IMR-90 (cell line): ENCODE data around the gene SPAG16. TPM values are rescaled to one million over a fixed set of nuclear protein-coding genes. Genes with fewer than 3 reads are reported as not detected.

Experiments
- ATAC-seq: fragments of 200-7000 bp; cut with Tn5 transposase; 2 replicates; pipeline ENCODE4 v1.9.1; 2020; ENCODE audit warnings: low read depth, mild to moderate bottlenecking, moderate library complexity
- BruUV-seq: library from RNA; stranded (reverse); fragments of 400-500 nt; replicated peaks from 2 replicates; lab custom pipeline; 2021; lab: Mats Ljungman, UMichigan
- CTCF ChIA-PET: fragments of 300-600 bp; formaldehyde crosslinking; extraction: SDS; loops from one replicate; lab custom pipeline; 2021; ENCODE audit warnings: antibody characterized with exemption; lab: Yijun Ruan, JAX
- POLR2A ChIA-PET: fragments of 300-600 bp; sonication (Branson Sonifier 250); formaldehyde crosslinking; loops from one replicate; lab custom pipeline; 2022; ENCODE audit warnings: antibody characterized with exemption; ENCODE audit not compliant: unreplicated experiment; lab: Charles Lee
- DNase-seq: peaks from one replicate; pipeline ENCODE4 v3.0.0; 2013
- H2AFZ ChIP-seq: replicated peaks from 2 replicates; pipeline ENCODE3; 2013; ENCODE audit warnings: low read length, mild to moderate bottlenecking; ENCODE audit not compliant: poor library complexity
- H2AK5ac ChIP-seq: 2 replicates; pipeline ENCODE4 v1.6.1; 2013; ENCODE audit warnings: low read depth, low read length, inconsistent platforms
- H2AK9ac ChIP-seq: replicated peaks from 2 replicates; pipeline ENCODE3; 2013; ENCODE audit warnings: mild to moderate bottlenecking, low read depth, low read length, moderate library complexity; ENCODE audit not compliant: poor library complexity
- H2BK120ac ChIP-seq: 2 replicates; pipeline ENCODE4 v1.6.1; 2013; ENCODE audit warnings: low read depth, low read length, inconsistent platforms
- H2BK15ac ChIP-seq: 3 replicates; pipeline ENCODE4 v1.6.1; 2013; ENCODE audit warnings: low read depth, low read length, inconsistent platforms
- H2BK20ac ChIP-seq: 2 replicates; pipeline ENCODE4 v1.6.1; 2013; ENCODE audit warnings: low read depth, mild to moderate bottlenecking, inconsistent platforms, low read length, moderate library complexity
- H2BK5ac ChIP-seq: 2 replicates; pipeline ENCODE4 v1.6.1; 2013; ENCODE audit warnings: mild to moderate bottlenecking, low read depth, low read length, inconsistent platforms; ENCODE audit not compliant: poor library complexity, severe bottlenecking
- H3K14ac ChIP-seq: replicated peaks from 2 replicates; pipeline ENCODE4 v1.6.1; 2013; ENCODE audit warnings: low read depth, low read length, inconsistent platforms
- H3K18ac ChIP-seq: 2 replicates; pipeline ENCODE4 v1.6.1; 2013; ENCODE audit warnings: low read depth, low read length, control low read depth
- H3K23ac ChIP-seq: 2 replicates; pipeline ENCODE4 v1.6.1; 2013; ENCODE audit warnings: low read depth, low read length, inconsistent platforms
- H3K27ac ChIP-seq: 2 replicates; pipeline ENCODE4 v1.5.1; 2013; ENCODE audit warnings: mild to moderate bottlenecking, control low read depth, low read length; ENCODE audit not compliant: insufficient read depth
- H3K27me3 ChIP-seq: 2 replicates; pipeline ENCODE4 v1.6.1; 2013; ENCODE audit warnings: low read length; ENCODE audit not compliant: control insufficient read depth, insufficient read depth
- H3K36me3 ChIP-seq: 2 replicates; pipeline ENCODE4 v1.6.1; 2013; ENCODE audit warnings: low read length, mixed read lengths; ENCODE audit not compliant: control insufficient read depth, insufficient read depth
- H3K4ac ChIP-seq: 2 replicates; pipeline ENCODE4 v1.6.1; 2013; ENCODE audit warnings: low read depth, low read length, inconsistent platforms
- H3K4me1 ChIP-seq: 2 replicates; pipeline ENCODE4 v1.6.1; 2013; ENCODE audit warnings: low read length, mixed read lengths; ENCODE audit not compliant: control insufficient read depth, insufficient read depth
- H3K4me2 ChIP-seq: 2 replicates; pipeline ENCODE4 v1.6.1; 2013; ENCODE audit warnings: low read depth, mild to moderate bottlenecking, control low read depth, low read length, moderate library complexity
- H3K4me3 ChIP-seq: 2 replicates; pipeline ENCODE4 v1.5.1; 2013; ENCODE audit warnings: low read depth, mild to moderate bottlenecking, control low read depth, low read length, moderate library complexity; ENCODE audit not compliant: insufficient read depth
- H3K56ac ChIP-seq: 2 replicates; pipeline ENCODE4 v1.6.1; 2013; ENCODE audit warnings: low read length, inconsistent platforms; ENCODE audit not compliant: insufficient read depth; ENCODE audit errors: extremely low read depth
- H3K79me1 ChIP-seq, 2 experiments: 2 replicates each; pipeline ENCODE4 v1.6.1; 2013; ENCODE audit warnings: low read length in 2 of 2, inconsistent platforms in 1 of 2, low read depth in 1 of 2
- H3K9ac ChIP-seq: 2 replicates; pipeline ENCODE4 v1.6.1; 2013; ENCODE audit warnings: low read depth, low read length, control low read depth
- H3K9me1 ChIP-seq: 2 replicates; pipeline ENCODE4 v1.6.1; 2013; ENCODE audit warnings: low read length, inconsistent platforms; ENCODE audit not compliant: insufficient read depth
- H3K9me3 ChIP-seq: 2 replicates; pipeline ENCODE4 v1.6.1; 2013; ENCODE audit warnings: low read length; ENCODE audit not compliant: control insufficient read depth, insufficient read depth
- H4K20me1 ChIP-seq: 2 replicates; pipeline ENCODE4 v1.6.1; 2013; ENCODE audit warnings: low read length, inconsistent platforms; ENCODE audit not compliant: insufficient read depth
- H4K5ac ChIP-seq: 2 replicates; pipeline ENCODE4 v1.6.1; 2013; ENCODE audit warnings: mild to moderate bottlenecking, low read depth, low read length, control low read depth
- H4K8ac ChIP-seq, 2 experiments: 2 replicates each; pipeline ENCODE4 v1.6.1; 2013; ENCODE audit warnings: low read depth in 2 of 2, low read length in 2 of 2, control low read depth in 1 of 2, inconsistent platforms in 1 of 2
- H4K91ac ChIP-seq: 2 replicates; pipeline ENCODE4 v1.6.1; 2013; ENCODE audit warnings: low read depth, low read length, inconsistent platforms; ENCODE audit not compliant: insufficient read depth
- BHLHE40 ChIP-seq: fragments of 150-350 bp; IDR thresholded peaks from 2 replicates; pipeline ENCODE4 v1.6.1; 2016; ENCODE audit warnings: mild to moderate bottlenecking, low read depth, low read length
- CEBPB ChIP-seq: IDR thresholded peaks from 2 replicates; pipeline ENCODE4 v1.6.1; 2012; ENCODE audit warnings: low read depth, low read length, improper control_type of control experiment
- CTCF ChIP-seq: conservative IDR thresholded peaks from 2 replicates; pipeline ENCODE4 v1.5.1; 2012; ENCODE audit warnings: mild to moderate bottlenecking, low read depth, low read length, improper control_type of control experiment
- FOS ChIP-seq: fragments of 150-350 bp; IDR thresholded peaks from 2 replicates; pipeline ENCODE4 v1.6.1; 2016; ENCODE audit warnings: low read depth, low read length
- MXI1 ChIP-seq: IDR thresholded peaks from 2 replicates; pipeline ENCODE4 v1.6.1; 2012; ENCODE audit warnings: low read depth, mild to moderate bottlenecking, low read length, moderate library complexity, borderline replicate concordance
- NFE2L2 ChIP-seq: fragments of 150-350 bp; IDR thresholded peaks from 2 replicates; pipeline ENCODE4 v1.6.1; 2016; ENCODE audit warnings: low read depth, mild to moderate bottlenecking, low read length
- RAD21 ChIP-seq: IDR thresholded peaks from 2 replicates; pipeline ENCODE4 v1.6.1; 2012; ENCODE audit warnings: low read length, improper control_type of control experiment
- RFX5 ChIP-seq: IDR thresholded peaks from 2 replicates; pipeline ENCODE4 v1.8.0; 2012; ENCODE audit warnings: low read depth, mild to moderate bottlenecking, low read length, moderate library complexity
- SMC3 ChIP-seq: fragments of 150-350 bp; IDR thresholded peaks from 2 replicates; pipeline ENCODE4 v1.6.1; 2016; ENCODE audit warnings: low read depth, mild to moderate bottlenecking, antibody characterized with exemption, low read length, moderate library complexity
- USF2 ChIP-seq: fragments of 150-350 bp; IDR thresholded peaks from 2 replicates; pipeline ENCODE4 v1.6.1; 2017; ENCODE audit warnings: mild to moderate bottlenecking, antibody characterized with exemption, low read length, low read depth
- WGBS, 2 experiments: methylation state at CpG; one replicate each; pipeline versions ENCODE4 v1.1.5 to v1.1.7; 2013; ENCODE audit warnings: missing lambda C conversion rate in 2 of 2; ENCODE audit not compliant: insufficient read length in 1 of 2; ENCODE audit errors: extremely low coverage in 2 of 2; 5-methylcytosine and 5-hydroxymethylcytosine counted together
- dilution Hi-C: fragments of 300-500 bp; cut with HindIII; formaldehyde crosslinking; loops from one replicate; pipeline ENCODE4 v1.14.3; 2018; ENCODE audit warnings: low sequenced_read_pairs; ENCODE audit not compliant: unreplicated experiment
- in situ Hi-C: fragments of 300-500 bp; cut with MboI; formaldehyde crosslinking; loops from 3 replicates; pipeline ENCODE4 v1.14.3; 2019; ENCODE audit warnings: low sequenced_read_pairs, inconsistent platforms, mixed read lengths
- intact Hi-C: fragments of 100-400 bp; cut with micrococcal nuclease; formaldehyde crosslinking; loops from 2 replicates; pipeline ENCODE4 v1.10.0; 2022
- polyA plus RNA-seq, 3 experiments: library from polyadenylated mRNA; depleted of rRNA; stranded (reverse); fragments of >200 nt; gene quantifications; 2 replicates each; pipeline ENCODE4 v1.2.3, GENCODE V29; 2012; ENCODE audit warnings: low replicate concordance in 1 of 3
- total RNA-seq: library from RNA; depleted of rRNA; stranded (reverse); fragments of >200 nt; gene quantifications from 2 replicates; pipeline ENCODE4 v1.2.3, GENCODE V29; 2012

SPAG16 gene
- total and polyA plus RNA-seq, 2 of the 4 experiments (the other 2 are of a cell fraction) = 7.3 to 13.5 TPM

GRCh38 chr2:213561759-213562158 is 277.5 kb downstream of the SPAG16 start:
- CTCF ChIA-PET = no interaction called here
- no CpG with 5 or more reads among the region's 3 CpGs for WGBS, 2 experiments
- H3K27ac ChIP-seq = no peak overlapping the region

More at GRCh38 chr2:213561759-213562158, 277.5 kb downstream of the SPAG16 start:
- intact Hi-C loops = no loop called here
- DNase-seq (no peak), ATAC-seq (no peak)
- dilution Hi-C loops = no loop called here
- no peak overlapping the region for H2BK15ac ChIP-seq
- no peaks in the 10 kb centered on the region for H3K36me3 ChIP-seq
- H3K18ac ChIP-seq = no peak overlapping the region
- no peak overlapping the region for H3K4me2 ChIP-seq
- H2BK5ac ChIP-seq = no peak overlapping the region
- H3K4me3 ChIP-seq = no peak overlapping the region
- no peak overlapping the region for H2AK5ac ChIP-seq
- no TSS peak for BruUV-seq
- no peak overlapping the region for H2BK120ac ChIP-seq
- no peak overlapping the region for H2BK20ac ChIP-seq
- H3K56ac ChIP-seq = no peak overlapping the region
- no peak overlapping the region for H3K9ac ChIP-seq
- H2AK9ac ChIP-seq = no peak overlapping the region
- H3K79me1 ChIP-seq = no peaks in the 10 kb centered on the region
- H2AFZ ChIP-seq = no peak overlapping the region
- in situ Hi-C loops = no loop called here
- H3K27me3 ChIP-seq = no peaks in the 10 kb centered on the region
- H4K8ac ChIP-seq = no peak overlapping the region
- no peak overlapping the region for H3K14ac ChIP-seq
- H3K9me3 ChIP-seq = peaks cover 4% of the 10 kb centered on the region
- no peaks in the 10 kb centered on the region for H3K4me1 ChIP-seq
- H3K23ac ChIP-seq = no peak overlapping the region
- no peaks in the 10 kb centered on the region for H4K20me1 ChIP-seq
- TF ChIP-seq NFE2L2 (no peak), USF2 (no peak), CEBPB (no peak), MXI1 (no peak), RFX5 (no peak), BHLHE40 (no peak), CTCF (no peak), FOS (no peak), SMC3 (no peak), RAD21 (no peak)
- H3K9me1 ChIP-seq = no peaks in the 10 kb centered on the region
- H3K4ac ChIP-seq = no peak overlapping the region
- no peak overlapping the region for H4K91ac ChIP-seq
- no peak overlapping the region for H4K5ac ChIP-seq
- POLR2A ChIA-PET = no interaction called here
